Activated CD4-positive, alpha-beta T cell treated with anti-CD3 and anti-CD28 coated beads, Interleukin-2, amount 50 U/mL, for 24 hours (primary cell): ENCODE measurements around the gene TBL3.

Experiments
- DNase-seq, 2 donors: peaks; one replicate each; pipeline ENCODE4 v3.0.0-alpha.2; 2020; ENCODE audit warnings: low read depth in 1 of 2, low spot score in 1 of 2

TBL3 gene

GRCh38 chr16:1981398-1981836 lies 9.6 kb downstream of the TBL3 start, which contains the start of gene NOXO1:
TSS of gene NOXO1 (minus strand) at chr16:1981469. CDS start at chr16:1981179, 290 bp downstream.
- DNase-seq, result no peak

- no peak for DNase-seq
Observed at GRCh38 chr16:1982013-1982433, 10.2 kb downstream of the TBL3 start.

GRCh38 chr16:1982991-1983543 lies 11.2 kb downstream of the TBL3 start:
- DNase-seq, result no peak

GRCh38 chr16:1983544-1984346 lies 11.9 kb downstream of the TBL3 start, which contains the start of gene GFER:
TSS of gene GFER (plus strand) at chr16:1984193. CDS start at chr16:1984219, 26 bp downstream.
- no peak for DNase-seq

- DNase-seq, result no peak
Observed at GRCh38 chr16:1984347-1985225, 12.7 kb downstream of the TBL3 start.

- no peak for DNase-seq
Observed at GRCh38 chr16:1985466-1986150, 13.8 kb downstream of the TBL3 start.

- no peak for DNase-seq
Observed at GRCh38 chr16:1987198-1987597, 15.3 kb downstream of the TBL3 start.

GRCh38 chr16:1989209-1990100 lies 17.6 kb downstream of the TBL3 start, which contains the start of gene SYNGR3:
TSS of gene SYNGR3 (plus strand) at chr16:1989970. CDS start at chr16:1990103, 133 bp downstream.
- no peak for DNase-seq

- no peak for DNase-seq
Observed at GRCh38 chr16:1990101-1990350, 18.2 kb downstream of the TBL3 start.

GRCh38 chr16:1990351-1991134 lies 18.7 kb downstream of the TBL3 start:
- DNase-seq, result no peak

GRCh38 chr16:1991135-1991551 lies 19.3 kb downstream of the TBL3 start:
- no peak for DNase-seq

- no peak for DNase-seq
Observed at GRCh38 chr16:1991588-1991947, 19.7 kb downstream of the TBL3 start.

GRCh38 chr16:1991948-1992703 lies 20.3 kb downstream of the TBL3 start:
- DNase-seq, result peak; percentile 94 to 97

- DNase-seq, result no peak
Observed at GRCh38 chr16:1992704-1993317, 21.0 kb downstream of the TBL3 start.

GRCh38 chr16:1993731-1994131 lies 21.9 kb downstream of the TBL3 start:
- DNase-seq, result no peak

GRCh38 chr16:1997494-1998359 lies 25.9 kb downstream of the TBL3 start:
- DNase-seq, result no peak

GRCh38 chr16:1998360-1998835 lies 26.5 kb downstream of the TBL3 start:
- DNase-seq, result no peak
